Adrenal gland (tissue), 19 donors: ENCODE data around the gene TAF11L7. TPM values are rescaled to one million over a fixed set of nuclear protein-coding genes. Genes with fewer than 3 reads are reported as not detected.
"Not testable (repeated sequence)": the region's sequence is repeated elsewhere in the genome, so short reads cannot be mapped to it uniquely, and the experiment has no call there.

ENCODE experiments used
- DNase-seq, 7 donors: peaks; one replicate each; pipeline ENCODE4 v3.0.0-alpha.2; 2019 to 2020
- H3K27ac ChIP-seq, 5 donors: fragments of 200-600 bp; sonication (generic) in 4 of 5; 1 replicate in 3 of 5; 2 replicates in 2 of 5; pipeline versions ENCODE4 v1.5.1 to v1.8.0; 2016 to 2020; ENCODE audit warnings: mild to moderate bottlenecking in 1 of 5
- H3K27me3 ChIP-seq: fragments of 200-600 bp; 2 replicates; pipeline ENCODE4 v1.8.0; 2021
- H3K36me3 ChIP-seq, 2 donors: fragments of 200-600 bp; replicated peaks in 1 of 2; 1 replicate in 1 of 2; 2 replicates in 1 of 2; pipeline versions ENCODE4 v1.5.1 to v1.8.0; 2018 to 2022
- H3K4me1 ChIP-seq, 2 donors: fragments of 200-600 bp; replicated peaks in 1 of 2; 1 replicate in 1 of 2; 2 replicates in 1 of 2; pipeline versions ENCODE4 v1.5.1 to v1.8.0; 2018 to 2021
- H3K4me3 ChIP-seq, 4 donors: fragments of 200-600 bp; sonication (generic) in 3 of 4; one replicate each; pipeline ENCODE4 v1.5.1; 2016 to 2018
- H3K9me3 ChIP-seq, 3 donors: fragments of 200-600 bp; sonication (generic) in 1 of 3; replicated peaks in 1 of 3; 1 replicate in 2 of 3; 2 replicates in 1 of 3; pipeline versions ENCODE4 v1.5.1 to v1.8.0; 2016 to 2021
- POLR2A ChIP-seq, 2 donors: fragments of 450-650 bp; IDR thresholded peaks; one replicate each; pipeline ENCODE4 v1.6.1; 2017; ENCODE audit warnings: antibody characterized with exemption in 2 of 2, mild to moderate bottlenecking in 2 of 2, moderate library complexity in 1 of 2
- WGBS, 4 donors: extraction: QIAGEN DNeasy Blood & Tissue Kit in 2 of 4; methylation state at CpG; one replicate each; pipeline versions ENCODE4 v1.1.5 to v1.1.7; 2013 to 2017; 5-methylcytosine and 5-hydroxymethylcytosine counted together
- intact Hi-C, 2 donors: fragments of 100-400 bp; cut with DNase I; formaldehyde crosslinking; loops; one replicate each; pipeline versions ENCODE4 v1.14.1 to v1.15.0; 2022 to 2023
- long read RNA-seq, 10 donors: library from polyadenylated mRNA in 3 of 10; unstranded in 2 of 10; stranded (forward) in 1 of 10; transcript quantifications; one replicate each; pipeline ENCODE4 v2.0.0 and lab custom pipeline, GENCODE V29; 2021 to 2026
- polyA plus RNA-seq, 3 donors: library from polyadenylated mRNA; stranded (reverse); fragments of 200-250 nt in 2 of 3; fragments of 350-450 nt in 1 of 3; fragmentation: Illumina TruSeq in 1 of 3; extraction: RNeasy Lipid Tissue Mini Kit (QIAGEN cat#74804) in 1 of 3; gene quantifications; one replicate each; pipeline ENCODE4 v1.2.3, GENCODE V29; 2013 to 2014
- total RNA-seq, 9 donors: library from RNA; depleted of rRNA in 4 of 9; stranded (reverse); fragments of >200 nt in 4 of 9; fragments of 120-200 nt in 1 of 9; fragmentation: NEBNext Ultra II Directional in 1 of 9; extraction: Animal tissue kit (Norgen Biotek cat#: 25700) in 1 of 9; gene quantifications; one replicate each; pipeline versions ENCODE4 v1.1.0 to v1.2.4, GENCODE V29; 2013 to 2023
- TF ChIP-seq, protein P1 (sequence below), 6 experiments: fragments of 450-650 bp in 4 of 6; fragments of 200-600 bp in 2 of 6; sonication (generic) in 1 of 6; IDR thresholded peaks; 1 replicate in 5 of 6; 2 replicates in 1 of 6; pipeline versions ENCODE4 v1.5.1 to v1.8.0; 2016 to 2021; ENCODE audit warnings: antibody characterized with exemption in 6 of 6, mild to moderate bottlenecking in 2 of 6, moderate library complexity in 1 of 6
- donor health status: healthy with polysubstance abuse.
- donor health status: Bipolar disorder and iron deficiency.
- donor health status: DM: yes; HTN: yes; CAD: no.
- donor health status: DM: no; HTN: no; CAD: no.
- donor health status: DM: no; HTN: no; CAD: no.
- donor health status: DM: yes; HTN: yes; CAD: no.

TAF11L7 gene
- not detected for total RNA-seq
- not detected for polyA plus RNA-seq
- long read RNA-seq, donor 1: 0 reads
- long read RNA-seq, donor 2: 0 reads
- long read RNA-seq, donor 3: 0 reads
- long read RNA-seq, donor 4: 0 reads
- long read RNA-seq, donor 5: 0 reads
- long read RNA-seq, donor 6: 0 reads
- long read RNA-seq, donor 7: 0 reads
- long read RNA-seq, donor 8: 0 reads
- long read RNA-seq, donor 9: 0 reads
- long read RNA-seq, donor 10: 0 reads

DNA sequence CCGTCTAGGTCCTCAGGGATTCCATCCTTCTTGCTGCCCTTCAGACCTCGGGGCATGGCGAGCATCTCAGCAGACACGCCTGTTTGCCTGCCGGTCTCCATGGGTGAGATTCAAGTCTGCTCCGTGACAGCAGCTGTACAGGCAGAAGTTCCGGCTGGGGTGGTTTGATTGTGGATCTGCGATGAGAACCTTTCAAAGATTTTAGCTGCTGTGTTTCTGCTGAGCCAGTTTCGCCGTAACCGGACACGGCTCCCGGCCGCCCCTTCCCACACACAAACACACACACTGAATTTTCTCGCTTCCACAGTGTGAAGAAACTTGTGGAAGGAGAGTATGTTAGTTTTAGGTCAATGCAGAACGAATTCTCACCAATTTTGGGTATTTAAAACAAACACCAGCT lies at the start of gene TAF11L7:
TSS of gene TAF11L7 (minus strand) at position 101 of the 400 bp plus-strand sequence.
- WGBS, 4 donors: no CpG with 5 or more reads among the region's 16 CpGs
- intact Hi-C loops, H3K4me3 ChIP-seq, H3K27ac ChIP-seq, H3K27me3 ChIP-seq, H3K9me3 ChIP-seq, H3K36me3 ChIP-seq, H3K4me1 ChIP-seq, DNase-seq: not testable (repeated sequence)

DNA sequence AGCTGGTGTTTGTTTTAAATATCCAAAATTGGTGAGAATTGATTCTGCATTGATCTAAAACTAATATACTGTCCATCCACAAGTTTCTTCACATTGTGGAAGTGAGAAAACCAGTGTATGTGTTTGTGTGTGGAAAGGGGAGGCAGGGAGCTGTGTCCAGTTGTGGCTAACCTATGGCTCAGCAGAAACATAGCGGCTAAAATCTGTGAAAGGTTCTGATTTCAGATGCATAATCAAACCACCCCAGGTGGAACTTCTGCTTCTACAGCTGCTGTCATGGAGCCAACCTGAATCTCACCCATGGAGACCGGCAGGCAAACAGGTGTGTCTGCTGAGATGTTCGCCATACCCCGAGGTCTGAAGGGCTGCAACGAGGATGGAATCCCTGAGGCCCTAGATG lies 48.6 kb upstream of the TAF11L7 start, which contains the start of gene TAF11L14:
TSS of gene TAF11L14 (plus strand) at position 301 of the 400 bp plus-strand sequence.
- intact Hi-C loops: no loop called here
- no peaks in the 10 kb centered on the region for H3K4me1 ChIP-seq
- H3K36me3 ChIP-seq: no peaks in the 10 kb centered on the region
- TF ChIP-seq, protein P1, sequence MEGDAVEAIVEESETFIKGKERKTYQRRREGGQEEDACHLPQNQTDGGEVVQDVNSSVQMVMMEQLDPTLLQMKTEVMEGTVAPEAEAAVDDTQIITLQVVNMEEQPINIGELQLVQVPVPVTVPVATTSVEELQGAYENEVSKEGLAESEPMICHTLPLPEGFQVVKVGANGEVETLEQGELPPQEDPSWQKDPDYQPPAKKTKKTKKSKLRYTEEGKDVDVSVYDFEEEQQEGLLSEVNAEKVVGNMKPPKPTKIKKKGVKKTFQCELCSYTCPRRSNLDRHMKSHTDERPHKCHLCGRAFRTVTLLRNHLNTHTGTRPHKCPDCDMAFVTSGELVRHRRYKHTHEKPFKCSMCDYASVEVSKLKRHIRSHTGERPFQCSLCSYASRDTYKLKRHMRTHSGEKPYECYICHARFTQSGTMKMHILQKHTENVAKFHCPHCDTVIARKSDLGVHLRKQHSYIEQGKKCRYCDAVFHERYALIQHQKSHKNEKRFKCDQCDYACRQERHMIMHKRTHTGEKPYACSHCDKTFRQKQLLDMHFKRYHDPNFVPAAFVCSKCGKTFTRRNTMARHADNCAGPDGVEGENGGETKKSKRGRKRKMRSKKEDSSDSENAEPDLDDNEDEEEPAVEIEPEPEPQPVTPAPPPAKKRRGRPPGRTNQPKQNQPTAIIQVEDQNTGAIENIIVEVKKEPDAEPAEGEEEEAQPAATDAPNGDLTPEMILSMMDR (IDR thresholded peaks at IDR 0.05): no peak
- TF ChIP-seq POLR2A (IDR thresholded peaks at IDR 0.05): no peak
- WGBS, 4 donors: 75 to 87% (median 79%) methylated on average over 2 to 5 of the region's 5 CpGs
- H3K27ac ChIP-seq: no peak within 1 kb of the TSS
- DNase-seq: no peak
- no peaks in the 10 kb centered on the region for H3K27me3 ChIP-seq
- no peak within 1 kb of the TSS for H3K4me3 ChIP-seq
- H3K9me3 ChIP-seq: no peaks in the 10 kb centered on the region

DNA sequence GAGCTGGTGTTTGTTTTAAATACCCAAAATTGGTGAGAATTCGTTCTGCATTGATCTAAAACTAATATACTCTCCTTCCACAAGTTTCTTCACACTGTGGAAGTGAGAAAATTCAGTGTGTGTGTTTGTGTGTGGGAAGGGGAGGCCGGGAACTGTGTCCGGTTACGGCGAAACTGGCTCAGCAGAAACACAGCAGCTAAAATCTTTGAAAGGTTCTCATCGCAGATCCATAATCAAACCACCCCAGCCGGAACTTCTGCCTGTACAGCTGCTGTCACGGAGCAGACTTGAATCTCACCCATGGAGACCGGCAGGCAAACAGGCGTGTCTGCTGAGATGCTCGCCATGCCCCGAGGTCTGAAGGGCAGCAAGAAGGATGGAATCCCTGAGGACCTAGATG lies 46.2 kb upstream of the TAF11L7 start, which contains the start of gene TAF11L13:
TSS of gene TAF11L13 (plus strand) at position 301 of the 400 bp plus-strand sequence.
- 87 to 93% (median 88%) methylated on average over 6 to 8 of the region's 12 CpGs for WGBS, 4 donors
- DNase-seq, H3K36me3 ChIP-seq, H3K27me3 ChIP-seq, intact Hi-C loops, H3K4me1 ChIP-seq, H3K27ac ChIP-seq, H3K4me3 ChIP-seq, H3K9me3 ChIP-seq: not testable (repeated sequence)

DNA sequence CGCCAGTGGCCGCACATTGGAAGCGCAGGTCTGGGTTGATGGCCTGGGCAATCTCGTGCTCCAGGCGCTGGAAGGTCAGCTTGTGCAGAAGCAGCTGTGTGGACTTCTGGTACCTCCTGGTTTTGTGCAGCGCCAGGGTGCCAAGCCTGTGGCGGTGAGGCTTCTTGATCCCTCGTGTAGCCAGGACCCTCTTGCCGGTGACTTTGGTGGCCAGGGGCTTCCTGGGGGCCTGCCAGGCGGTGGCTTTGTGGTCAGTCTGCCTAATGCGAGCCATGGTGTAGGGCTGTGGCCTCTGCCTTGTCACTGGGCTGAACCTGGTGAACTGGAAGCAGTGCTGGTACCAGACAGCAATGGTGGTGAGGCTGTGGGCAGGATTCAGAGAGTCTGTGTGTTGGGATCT lies 40.1 kb upstream of the TAF11L7 start:
- Histone ChIP-seq H3K27me3 (no peaks in the 10 kb centered on the region), H3K9me3 (no peaks in the 10 kb centered on the region), H3K4me3 (no peak overlapping the region), H3K27ac (no peak overlapping the region), H3K4me1 (no peaks in the 10 kb centered on the region), H3K36me3 (no peaks in the 10 kb centered on the region)
- DNase-seq: no peak
- intact Hi-C loops: no loop called here
- WGBS, 4 donors: 79 to 93% (median 85%) methylated on average over 7 to 11 of the region's 11 CpGs
- no peak for TF ChIP-seq POLR2A (IDR thresholded peaks at IDR 0.05)
- TF ChIP-seq, protein P1 (IDR thresholded peaks at IDR 0.05): no peak

DNA sequence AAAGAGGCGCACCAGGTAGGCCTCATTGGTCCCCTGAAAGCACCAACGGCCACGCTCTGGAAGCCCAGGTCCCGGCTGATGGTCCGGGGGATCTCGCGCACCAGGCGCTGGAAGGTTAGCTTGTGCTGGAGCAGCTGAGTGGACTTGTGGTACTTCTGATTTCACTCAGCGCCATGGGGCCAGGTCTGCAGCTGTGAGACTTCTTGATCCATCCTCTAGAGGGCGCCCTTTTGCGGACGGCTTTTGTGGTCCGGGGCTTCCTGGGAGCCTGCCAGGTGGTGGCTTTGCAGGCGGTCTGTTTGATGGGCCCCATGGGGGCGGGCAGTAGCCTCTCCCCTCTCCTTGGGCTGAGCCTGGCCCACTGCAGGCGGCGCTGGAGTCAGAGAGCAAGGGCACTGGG lies 35.1 kb upstream of the TAF11L7 start:
- no peaks in the 10 kb centered on the region for H3K9me3 ChIP-seq
- WGBS, 4 donors: 83 to 85% (median 85%) methylated on average over 6 to 17 of the region's 17 CpGs; no CpG with 5 or more reads in 1 of the 4 donors
- no peak overlapping the region for H3K4me3 ChIP-seq
- intact Hi-C loops: no loop called here
- no peak for DNase-seq
- H3K36me3 ChIP-seq: no peaks in the 10 kb centered on the region
- no peak for TF ChIP-seq POLR2A (IDR thresholded peaks at IDR 0.05)
- TF ChIP-seq, protein P1 (IDR thresholded peaks at IDR 0.05): no peak
- no peak overlapping the region for H3K27ac ChIP-seq
- H3K4me1 ChIP-seq: no peaks in the 10 kb centered on the region
- H3K27me3 ChIP-seq: no peaks in the 10 kb centered on the region
